Raji (cell line): ENCODE data around the gene MBP.

ENCODE experiments used
- POLR2A ChIP-seq: IDR thresholded peaks from 2 replicates; pipeline ENCODE4 v1.6.1; 2011; ENCODE audit warnings: low read depth, low read length, control low read depth; ENCODE audit not compliant: insufficient read depth

MBP gene

DNA sequence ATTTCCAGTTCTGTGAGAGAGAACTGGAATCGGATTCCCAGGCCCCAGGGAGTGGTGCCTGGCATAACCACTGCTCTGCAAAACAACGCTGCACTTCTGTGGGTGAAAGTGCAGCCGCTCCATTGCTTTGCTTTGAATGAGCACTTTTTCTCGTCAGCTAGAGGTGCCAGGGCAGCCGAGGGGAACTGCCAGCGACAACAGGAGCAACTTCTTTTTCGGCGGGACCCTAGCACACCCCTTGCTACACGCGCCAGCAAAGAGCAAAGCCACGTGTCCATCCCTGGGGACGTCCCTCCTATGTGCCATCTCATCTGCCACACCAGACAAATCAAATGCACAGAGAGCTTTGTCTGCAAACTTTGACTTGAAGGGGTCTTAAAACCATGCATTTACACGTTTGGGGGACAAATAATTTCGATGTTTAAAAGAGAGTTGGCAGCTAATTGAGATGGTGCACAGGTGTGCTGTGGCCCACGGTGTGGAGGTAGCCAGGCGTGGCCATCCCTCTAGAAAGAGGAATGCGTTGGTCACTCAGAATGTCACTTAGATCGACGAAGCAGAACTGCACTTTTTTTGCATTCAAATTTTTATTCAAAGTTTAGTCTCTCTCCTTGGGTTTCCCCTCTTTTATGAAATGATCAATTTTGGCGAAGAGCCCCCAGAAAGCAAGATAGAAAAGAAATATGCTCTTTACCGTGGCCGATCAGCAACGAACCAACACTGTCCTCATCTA lies 151.8 kb downstream of the MBP start:
- no peak for TF ChIP-seq POLR2A

- TF ChIP-seq POLR2A = no peak
Measured at GRCh38 chr18:76979906-76980305, 152.7 kb downstream of the MBP start.

DNA sequence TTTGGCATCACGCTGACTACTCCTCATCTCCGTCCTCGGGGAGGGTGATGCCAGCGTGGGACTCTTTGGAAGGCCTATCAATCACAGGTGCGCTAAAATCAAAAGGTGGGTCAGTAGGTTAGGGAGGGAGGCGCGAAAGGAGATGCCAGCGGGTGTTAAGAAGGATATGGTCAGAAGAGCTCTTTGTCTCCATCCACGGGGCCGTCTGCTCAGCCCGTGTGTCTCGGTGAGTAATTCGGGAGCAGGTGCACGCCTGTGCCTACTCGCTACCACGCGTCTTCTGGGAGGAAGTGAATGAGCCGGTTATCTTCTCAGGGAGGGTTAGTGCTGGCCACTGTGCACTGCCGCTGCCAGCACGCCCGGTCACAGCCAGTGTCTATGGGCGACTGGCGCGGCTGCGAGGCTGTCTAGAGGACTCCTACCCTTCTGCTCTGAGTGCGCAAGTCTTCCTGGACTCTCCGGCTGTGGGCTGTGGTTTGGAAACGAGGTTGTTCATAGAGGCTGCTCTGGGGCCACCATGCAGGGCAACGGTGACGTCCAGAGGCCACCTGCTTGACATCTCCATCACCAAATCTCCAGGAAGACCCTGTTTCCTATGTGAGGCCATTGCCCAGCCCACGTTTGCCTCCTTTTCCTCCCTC lies 153.4 kb downstream of the MBP start:
- no peak for TF ChIP-seq POLR2A

DNA sequence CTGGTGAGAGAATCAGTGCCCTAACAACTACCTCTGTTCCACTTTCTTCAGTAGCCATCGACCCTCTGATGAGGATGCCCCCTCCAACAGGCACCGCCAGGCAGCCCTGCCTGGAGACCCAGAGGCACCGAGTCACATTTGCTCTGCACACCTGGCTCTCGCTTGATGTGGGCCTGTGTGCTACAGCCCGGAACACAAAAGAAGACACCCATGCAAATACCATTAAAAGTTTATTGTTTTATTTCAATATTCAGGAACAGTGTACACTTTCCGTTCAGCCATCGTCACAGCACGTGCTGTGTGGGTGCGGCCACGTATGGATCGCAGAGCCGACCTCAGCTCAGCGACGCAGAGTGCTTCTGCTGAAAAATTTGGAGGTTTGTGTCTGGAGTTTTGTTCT lies 154.0 kb downstream of the MBP start:
- no peak for TF ChIP-seq POLR2A

DNA sequence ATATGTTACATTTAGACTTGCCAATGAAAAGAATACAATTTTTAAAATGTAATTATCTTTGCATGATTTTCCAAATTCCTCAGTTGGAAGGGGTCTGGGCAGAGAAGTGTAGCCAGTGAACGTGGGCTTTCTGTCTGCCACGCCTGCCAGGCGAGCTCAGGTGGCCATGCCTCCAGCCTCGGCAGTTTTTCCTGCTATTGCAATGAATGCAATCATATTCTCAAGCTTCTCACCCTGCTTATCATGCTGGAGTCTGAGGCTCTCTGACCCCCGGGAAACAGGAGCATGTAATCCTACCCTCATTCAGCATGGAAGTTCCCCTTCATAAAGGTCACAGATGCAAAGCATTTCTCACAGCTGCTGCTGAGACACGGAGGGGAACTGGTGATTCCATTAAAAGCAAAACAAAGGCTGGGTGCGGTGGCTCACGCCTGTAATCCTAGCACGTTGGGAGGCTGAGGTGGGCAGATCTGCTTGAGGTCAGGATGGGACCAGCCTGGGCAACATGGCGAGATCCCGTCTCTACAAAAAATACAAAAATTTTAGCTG lies 154.8 kb downstream of the MBP start:
- no peak for TF ChIP-seq POLR2A

- TF ChIP-seq POLR2A = no peak
Measured at GRCh38 chr18:76977108-76977621, 155.4 kb downstream of the MBP start.

- no peak for TF ChIP-seq POLR2A
Measured at GRCh38 chr18:76975577-76976110, 156.9 kb downstream of the MBP start.

DNA sequence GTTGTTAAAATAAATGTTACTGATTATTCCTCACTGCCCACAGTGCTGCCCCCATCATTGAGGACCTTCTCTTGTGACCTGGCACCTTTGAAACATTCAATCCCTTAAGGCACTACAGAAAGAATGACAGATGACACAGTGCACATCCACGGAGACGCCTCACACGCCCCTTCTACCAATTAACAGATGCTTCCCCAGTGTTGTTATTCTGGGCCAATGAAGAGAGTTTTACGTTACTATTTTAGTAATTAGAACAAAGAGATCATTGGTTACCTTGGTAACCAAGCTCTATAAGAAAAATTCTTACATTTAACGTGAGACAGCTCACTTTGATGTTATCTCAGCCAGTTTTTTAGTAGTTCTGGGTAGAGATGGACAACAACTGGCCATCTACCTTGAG lies 158.2 kb downstream of the MBP start:
- no peak for TF ChIP-seq POLR2A

- TF ChIP-seq POLR2A = no peak
Measured at GRCh38 chr18:76973520-76974266, 158.9 kb downstream of the MBP start.

GRCh38 chr18:76972846-76973519 lies 159.6 kb downstream of the MBP start:
- TF ChIP-seq POLR2A = no peak

DNA sequence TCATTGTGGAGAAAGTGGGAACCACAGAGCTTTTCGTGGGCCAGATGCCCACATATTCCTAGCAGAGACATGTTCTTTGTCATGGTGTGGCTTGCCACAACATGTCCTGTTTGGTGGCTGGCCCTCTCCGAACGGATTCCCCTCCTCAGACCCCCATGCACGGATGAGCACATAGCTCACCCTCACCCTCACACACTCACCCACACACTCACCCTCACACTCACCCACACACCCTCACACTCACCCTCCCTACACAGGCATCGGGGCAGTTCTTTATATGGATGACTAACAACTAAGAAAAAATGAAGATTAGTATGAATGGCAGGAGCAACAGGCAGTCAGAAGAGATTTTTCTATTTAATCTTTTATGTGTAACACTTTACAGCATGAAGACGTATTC lies 160.3 kb downstream of the MBP start:
- TF ChIP-seq POLR2A = no peak

DNA sequence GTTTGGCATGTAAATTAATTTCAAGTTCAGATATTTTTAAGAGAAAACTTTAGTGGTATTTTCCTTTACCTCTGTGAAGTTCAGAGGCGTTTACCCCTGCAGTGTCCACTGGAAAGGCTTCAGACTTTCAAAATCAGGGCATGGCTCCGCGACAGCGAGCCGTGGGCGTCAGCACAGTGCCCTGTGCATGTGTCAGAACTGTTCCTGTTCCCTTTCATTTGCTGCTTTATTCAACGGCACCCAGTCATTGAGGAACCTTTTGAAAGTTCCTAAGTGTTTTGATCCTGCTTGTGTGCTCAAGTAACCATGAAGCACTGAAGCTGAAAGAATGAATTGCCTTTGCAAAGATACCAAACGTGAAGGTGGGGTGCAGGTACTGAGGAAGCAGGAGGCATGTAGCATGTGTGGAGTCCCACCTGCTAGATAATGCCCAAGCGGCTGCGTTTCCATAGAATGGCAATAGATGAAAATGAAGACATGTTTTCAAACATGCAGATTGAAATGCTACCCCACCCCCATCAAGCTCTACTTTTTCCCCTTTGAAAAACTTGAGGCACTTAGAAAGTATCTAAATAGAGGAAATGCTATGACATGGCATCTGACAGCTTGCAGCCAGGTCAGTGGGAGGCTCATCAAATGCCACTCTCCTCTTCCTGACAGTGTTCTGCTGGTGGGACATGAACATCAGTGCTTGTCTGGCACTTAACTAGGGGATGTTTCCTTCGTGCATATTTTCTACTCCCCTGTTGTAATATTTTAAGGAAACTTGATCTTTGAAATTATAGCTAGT lies 161.6 kb downstream of the MBP start:
- no peak for TF ChIP-seq POLR2A

GRCh38 chr18:76967721-76968472 lies 164.7 kb downstream of the MBP start:
- no peak for TF ChIP-seq POLR2A
